ENCODE measurements around the gene MAGED4B.
"Not testable (repeated sequence)": the region's sequence is repeated elsewhere in the genome, so short reads cannot be mapped to it uniquely, and the experiment has no call there.

MAGED4B gene, protein sequence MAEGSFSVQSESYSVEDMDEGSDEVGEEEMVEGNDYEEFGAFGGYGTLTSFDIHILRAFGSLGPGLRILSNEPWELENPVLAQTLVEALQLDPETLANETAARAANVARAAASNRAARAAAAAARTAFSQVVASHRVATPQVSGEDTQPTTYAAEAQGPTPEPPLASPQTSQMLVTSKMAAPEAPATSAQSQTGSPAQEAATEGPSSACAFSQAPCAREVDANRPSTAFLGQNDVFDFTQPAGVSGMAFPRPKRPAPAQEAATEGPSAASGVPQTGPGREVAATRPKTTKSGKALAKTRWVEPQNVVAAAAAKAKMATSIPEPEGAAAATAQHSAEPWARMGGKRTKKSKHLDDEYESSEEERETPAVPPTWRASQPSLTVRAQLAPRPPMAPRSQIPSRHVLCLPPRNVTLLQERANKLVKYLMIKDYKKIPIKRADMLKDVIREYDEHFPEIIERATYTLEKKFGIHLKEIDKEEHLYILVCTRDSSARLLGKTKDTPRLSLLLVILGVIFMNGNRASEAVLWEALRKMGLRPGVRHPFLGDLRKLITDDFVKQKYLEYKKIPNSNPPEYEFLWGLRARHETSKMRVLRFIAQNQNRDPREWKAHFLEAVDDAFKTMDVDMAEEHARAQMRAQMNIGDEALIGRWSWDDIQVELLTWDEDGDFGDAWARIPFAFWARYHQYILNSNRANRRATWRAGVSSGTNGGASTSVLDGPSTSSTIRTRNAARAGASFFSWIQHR

DNA sequence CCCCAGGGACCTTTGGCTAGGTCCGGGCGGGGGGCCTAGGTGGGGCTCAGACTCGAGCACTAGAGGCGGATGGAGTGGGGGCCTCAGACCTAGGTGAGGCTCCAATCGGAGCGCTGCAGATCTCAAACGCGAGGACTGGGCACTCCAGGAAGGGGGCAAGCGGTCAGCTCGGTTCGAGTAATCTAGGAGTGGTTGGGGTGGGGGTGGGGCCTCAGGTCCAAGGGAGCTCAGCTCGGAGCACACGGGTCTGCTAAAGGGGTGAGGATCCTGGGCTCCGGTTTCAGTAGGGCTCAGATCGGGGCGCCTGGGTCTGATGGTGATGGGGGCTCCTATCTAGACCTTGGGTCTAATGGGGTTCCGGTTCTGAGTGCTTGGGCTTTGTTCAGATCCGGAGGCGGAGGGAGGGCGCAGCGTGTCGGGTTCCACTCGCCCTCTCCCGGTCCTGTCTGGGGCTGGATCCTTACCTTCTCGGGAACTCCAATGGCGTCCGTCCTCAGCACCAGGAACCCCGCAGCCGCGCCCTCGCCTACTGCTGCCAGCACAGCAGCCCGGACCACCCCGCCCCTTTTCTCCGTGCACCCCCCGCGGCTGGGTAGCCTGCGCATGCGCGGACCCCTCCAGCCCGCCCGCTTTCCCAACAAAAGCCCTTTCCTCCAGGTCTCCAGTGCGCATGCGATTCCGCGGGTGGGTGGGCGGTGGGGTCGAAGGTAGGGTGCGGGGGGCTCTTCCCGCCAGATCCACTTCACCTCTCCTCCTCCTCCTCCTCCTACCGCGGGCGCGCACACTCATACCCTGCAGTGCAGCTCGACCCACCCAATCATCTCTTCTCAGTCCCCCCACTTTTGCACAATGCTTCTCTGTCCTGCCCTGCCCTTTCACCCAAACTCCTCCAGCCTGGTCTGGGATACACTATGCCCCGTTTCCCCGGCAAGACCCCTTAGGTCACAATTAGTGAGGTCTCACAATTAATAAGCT lies at the start of gene MAGED4B:
Gene MAGED4B (minus strand): TSS at position 518 of the 975 bp plus-strand sequence. CDS start 1,011 bp downstream, outside the sequence.
- DNase-seq, result not testable (repeated sequence)

DNA sequence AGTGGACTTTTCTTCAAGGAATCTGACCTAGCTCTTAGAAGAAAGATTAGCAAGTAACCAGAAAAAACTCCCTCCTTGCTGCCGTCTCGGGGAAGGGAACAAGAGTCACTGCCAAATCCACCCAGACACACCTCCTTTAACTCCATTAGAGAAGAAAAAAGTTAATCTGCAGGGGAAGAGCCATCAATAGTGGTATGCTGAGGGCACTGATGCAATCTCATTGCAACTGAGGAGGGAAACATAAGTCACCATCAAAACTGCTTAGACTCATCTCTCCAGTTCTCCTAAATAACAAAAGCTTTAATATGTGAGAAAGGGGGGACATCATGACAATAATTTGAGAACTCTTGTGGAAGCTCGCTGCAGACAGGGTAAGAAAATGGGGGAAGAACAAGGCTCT lies 49.3 kb upstream of the MAGED4B start:
- no peak for DNase-seq

DNA sequence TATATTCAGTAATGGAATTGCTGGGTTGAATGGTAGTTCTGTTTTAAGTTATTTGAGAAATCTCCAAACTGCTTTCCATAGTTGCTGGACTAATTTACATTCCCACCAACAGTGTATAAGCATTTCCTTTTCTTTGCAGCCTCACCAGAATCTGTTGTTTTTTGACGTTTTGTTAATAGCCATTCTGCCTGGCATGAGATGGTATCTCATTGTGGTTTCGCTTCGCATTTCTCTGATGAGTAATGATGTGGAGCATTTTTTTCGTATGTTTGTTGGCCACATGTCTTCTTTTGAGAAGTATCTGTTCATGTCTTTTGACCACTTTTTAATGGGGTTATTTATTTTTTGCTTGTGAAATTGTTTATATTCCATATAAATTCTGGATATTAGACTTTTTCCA lies 13.6 kb upstream of the MAGED4B start:
- no peak for DNase-seq

DNA sequence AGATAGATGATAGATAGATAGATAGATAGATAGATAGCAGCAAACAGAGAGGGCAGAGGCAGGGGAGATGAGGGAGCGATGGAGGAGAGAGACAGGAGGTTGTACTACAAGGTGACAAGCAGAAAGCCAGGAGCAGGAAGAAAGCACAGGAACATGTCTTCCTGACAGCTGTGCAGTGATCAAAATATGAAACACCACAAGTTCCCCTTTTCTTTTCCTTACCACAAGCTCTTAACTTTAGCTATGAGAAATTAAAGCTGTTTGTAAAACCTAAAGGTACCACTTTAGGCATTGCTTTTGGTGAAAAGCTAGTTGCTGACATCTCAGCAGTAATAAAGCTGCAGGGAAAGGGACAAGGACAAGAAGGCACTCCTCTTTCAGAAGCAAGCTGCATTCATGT lies 9.1 kb upstream of the MAGED4B start:
- DNase-seq, result no peak

DNA sequence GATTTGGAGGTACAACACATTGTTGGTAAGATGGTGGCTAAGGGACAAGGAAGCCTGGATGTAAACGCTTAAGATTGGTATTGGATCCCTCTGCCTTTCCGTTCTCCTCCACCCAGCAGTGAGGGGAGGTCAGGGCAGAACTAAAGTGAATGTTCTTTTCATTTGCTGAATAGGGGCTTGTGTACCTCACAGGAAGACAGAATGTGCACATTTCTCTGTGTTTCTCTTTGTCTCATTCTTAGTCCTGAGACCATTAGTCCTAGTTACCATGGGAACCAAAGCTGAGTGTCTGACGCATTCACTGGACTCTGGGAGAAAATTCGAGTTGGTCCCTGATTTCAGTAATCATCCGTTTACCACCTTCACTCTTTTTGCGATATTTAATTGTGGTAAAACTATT lies 26.7 kb downstream of the MAGED4B start:
- DNase-seq, result not testable (repeated sequence)

DNA sequence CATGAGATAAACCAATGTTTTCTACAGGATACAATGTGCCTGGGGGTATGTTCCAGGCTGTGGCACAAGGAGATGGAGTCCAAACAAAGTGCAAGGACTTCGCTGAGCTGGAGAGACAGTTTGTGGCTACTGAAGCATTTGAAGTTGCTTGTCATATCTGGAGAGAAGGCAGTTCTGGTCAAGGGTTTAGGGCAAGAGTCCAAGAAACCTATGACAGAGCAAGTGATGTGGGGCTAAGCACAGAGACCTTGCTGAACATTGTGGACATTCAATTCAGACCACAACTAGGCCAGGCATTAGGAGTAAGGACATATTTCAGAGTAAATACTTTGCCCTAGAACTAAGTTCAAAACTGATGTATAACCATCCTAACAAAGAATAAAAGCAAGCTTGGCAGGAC lies 34.8 kb downstream of the MAGED4B start:
- DNase-seq, result no peak

DNA sequence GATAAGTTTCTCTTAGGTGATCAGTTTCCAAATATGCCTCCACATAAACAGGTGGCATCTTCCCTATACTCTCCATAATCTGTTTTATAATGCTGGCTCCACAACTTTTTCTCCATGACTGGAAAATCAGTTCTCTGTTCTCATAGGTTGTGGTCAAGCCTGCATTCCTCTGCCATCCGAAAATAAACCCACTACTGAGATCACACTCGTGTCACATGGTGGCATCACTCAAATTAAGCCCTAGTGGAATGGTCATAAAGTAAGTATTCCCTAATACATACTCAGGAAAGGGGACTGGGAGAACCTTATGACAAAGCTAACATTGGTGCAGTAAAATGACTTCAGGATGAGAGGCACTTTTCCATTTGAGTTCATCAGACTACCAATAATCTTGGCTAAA lies 37.6 kb downstream of the MAGED4B start:
- no peak for DNase-seq

DNA sequence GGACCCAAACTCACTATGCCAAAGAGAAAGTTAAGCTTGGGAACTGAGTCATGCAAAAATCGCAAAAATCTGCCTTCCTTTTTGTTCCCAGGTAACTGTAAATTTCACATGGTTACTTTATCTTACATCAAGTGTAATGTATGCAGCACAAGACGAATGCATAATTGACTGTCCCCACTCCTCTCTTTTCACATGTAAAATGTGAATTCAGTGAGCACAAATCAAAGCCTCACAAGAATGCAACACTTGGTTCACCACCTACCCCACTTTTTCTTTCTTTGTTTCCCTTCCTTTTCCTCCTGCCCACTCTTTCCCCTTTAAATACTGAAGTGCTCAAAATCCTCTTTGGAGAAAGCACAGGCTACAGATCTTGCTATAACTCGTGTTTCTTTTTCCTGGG lies 53.2 kb downstream of the MAGED4B start:
- no peak for DNase-seq

All from NCI-H446 treated with DMSO at 0.1 percent for 48 hours (cell line).